Nephron (organoid): ENCODE measurements around the gene GCK.
"Not testable (repeated sequence)": the region's sequence is repeated elsewhere in the genome, so short reads cannot be mapped to it uniquely, and the experiment has no call there.

Experiments
- H3K27ac Mint-ChIP-seq, 3 experiments: 2 replicates each; pipeline ENCODE4 v1.8.0; 2020; ENCODE audit warnings: mixed read lengths in 3 of 3, mild to moderate bottlenecking in 2 of 3, moderate library complexity in 1 of 3
- H3K27me3 Mint-ChIP-seq: 2 replicates; pipeline ENCODE4 v1.8.0; 2021; ENCODE audit warnings: low read depth, mild to moderate bottlenecking, moderate library complexity, mixed read lengths
- H3K36me3 Mint-ChIP-seq: 2 replicates; pipeline ENCODE4 v1.8.0; 2020; ENCODE audit warnings: low read depth, mixed read lengths
- H3K4me1 Mint-ChIP-seq: 2 replicates; pipeline ENCODE4 v1.8.0; 2020; ENCODE audit warnings: mixed read lengths
- H3K4me3 Mint-ChIP-seq, 3 experiments: 2 replicates each; pipeline ENCODE4 v1.8.0; 2020; ENCODE audit warnings: mild to moderate bottlenecking in 3 of 3, mixed read lengths in 3 of 3, moderate library complexity in 2 of 3
- H3K9me3 Mint-ChIP-seq: 2 replicates; pipeline ENCODE4 v1.8.0; 2020; ENCODE audit warnings: mixed read lengths
- CTCF ChIP-seq, 3 experiments: fragments of 200-600 bp; sonication (generic); IDR thresholded peaks; one replicate each; pipeline ENCODE4 v1.5.0; 2021; ENCODE audit warnings: antibody characterized with exemption in 3 of 3; ENCODE audit not compliant: unreplicated experiment in 3 of 3

Gene GCK

GRCh38 chr7:44208085-44208484 lies 18.8 kb upstream of the GCK start:
- Mint-ChIP-seq H3K27me3 (peaks cover 3% of the 10 kb centered on the region), H3K4me1 (peaks cover 22% of the 10 kb centered on the region), H3K36me3 (peaks cover 63% of the 10 kb centered on the region), H3K27ac (no peak overlapping the region), H3K4me3 (no peak overlapping the region), H3K9me3 (no peaks in the 10 kb centered on the region)
- no peak for TF ChIP-seq CTCF (IDR thresholded peaks at IDR 0.05; ENCODE audit: unreplicated experiment in 3 of 3)

GRCh38 chr7:44206008-44206407 lies 16.8 kb upstream of the GCK start:
- Mint-ChIP-seq H3K4me1 (peaks cover 25% of the 10 kb centered on the region), H3K9me3 (no peaks in the 10 kb centered on the region), H3K27ac (no peak overlapping the region), H3K27me3 (peaks cover 3% of the 10 kb centered on the region), H3K36me3 (peaks cover 50% of the 10 kb centered on the region), H3K4me3 (no peak overlapping the region)
- no peak for TF ChIP-seq CTCF (IDR thresholded peaks at IDR 0.05; ENCODE audit: unreplicated experiment in 3 of 3)

GRCh38 chr7:44201813-44202212 lies 12.6 kb upstream of the GCK start:
- peaks cover 19% of the 10 kb centered on the region for H3K36me3 Mint-ChIP-seq
- peaks cover 25% of the 10 kb centered on the region for H3K4me1 Mint-ChIP-seq
- peak overlapping the region; percentile 77 to 92 (median 85) for H3K4me3 Mint-ChIP-seq
- H3K27me3 Mint-ChIP-seq = no peaks in the 10 kb centered on the region
- H3K9me3 Mint-ChIP-seq = no peaks in the 10 kb centered on the region
- TF ChIP-seq CTCF (IDR thresholded peaks at IDR 0.05; ENCODE audit: unreplicated experiment in 3 of 3) = no peak
- H3K27ac Mint-ChIP-seq = peak overlapping the region in 2 of 3 experiments; percentile 13 to 66

- Mint-ChIP-seq H3K36me3 (peaks cover 11% of the 10 kb centered on the region), H3K4me1 (peaks cover 31% of the 10 kb centered on the region), H3K4me3 (peak within 1 kb of the TSS; percentile 77 to 92 (median 85)), H3K9me3 (no peaks in the 10 kb centered on the region), H3K27me3 (peaks cover 3% of the 10 kb centered on the region), H3K27ac (peak within 1 kb of the TSS; percentile 13 to 66 (median 43))
- TF ChIP-seq CTCF (IDR thresholded peaks at IDR 0.05; ENCODE audit: unreplicated experiment in 3 of 3) = peak; percentile 55 to 61 (median 61)
Observed at GRCh38 chr7:44200699-44201461, 11.6 kb upstream of the GCK start, which contains the start of gene YKT6. Gene YKT6, plus strand, starts transcription at chr7:44200978. Its CDS starts 158 bp downstream, at chr7:44201136.

- not testable (repeated sequence) for H3K9me3 Mint-ChIP-seq, H3K36me3 Mint-ChIP-seq, H3K27me3 Mint-ChIP-seq, H3K27ac Mint-ChIP-seq
- peaks cover 31% of the 10 kb centered on the region for H3K4me1 Mint-ChIP-seq
- peak overlapping the region in 2 of 3 experiments; percentile 38 to 47 for H3K4me3 Mint-ChIP-seq
Observed at GRCh38 chr7:44200163-44200562, 10.9 kb upstream of the GCK start.

- no peaks in the 10 kb centered on the region for H3K9me3 Mint-ChIP-seq
- peak overlapping the region in 1 of 3 experiments; percentile 16 for H3K4me3 Mint-ChIP-seq
- no peak for TF ChIP-seq CTCF (IDR thresholded peaks at IDR 0.05; ENCODE audit: unreplicated experiment in 3 of 3)
- peaks cover 18% of the 10 kb centered on the region for H3K4me1 Mint-ChIP-seq
- H3K27ac Mint-ChIP-seq = no peak overlapping the region
- H3K36me3 Mint-ChIP-seq = no peaks in the 10 kb centered on the region
- peaks cover 3% of the 10 kb centered on the region for H3K27me3 Mint-ChIP-seq
Observed at GRCh38 chr7:44197474-44197873, 8.2 kb upstream of the GCK start.
